ENCODE results near the gene MAP4. TPM values are rescaled to one million over a fixed set of nuclear protein-coding genes. Genes with fewer than 3 reads are reported as not detected.

Gene MAP4
- total and polyA plus RNA-seq, 2 donors (not counting 3 experiments of a cell fraction or from before 2014, with no cell fraction given) = 121 to 290 TPM

DNA sequence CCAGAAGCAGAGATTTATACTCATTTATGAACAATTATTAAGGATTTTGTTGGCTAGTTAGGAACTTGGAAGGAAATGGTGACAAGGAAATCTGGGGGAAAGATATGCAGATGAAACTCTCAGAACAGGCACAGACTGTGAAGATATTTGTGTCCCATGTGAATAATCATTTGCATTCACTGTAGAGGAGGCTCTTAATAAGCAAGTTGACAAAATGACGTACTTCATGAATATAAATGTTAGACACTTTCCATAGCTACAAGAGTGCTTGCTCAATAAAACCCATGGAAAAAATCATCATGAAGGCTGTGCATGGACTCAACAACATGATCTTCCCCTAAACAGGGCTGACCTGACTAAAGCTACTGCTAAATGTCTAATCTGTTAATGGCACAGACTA lies 59.7 kb downstream of the MAP4 start:
- peaks cover 2% of the 10 kb centered on the region for H4K20me1 ChIP-seq (replicated peaks; ENCODE audit: control insufficient read depth, extremely low read depth, insufficient read depth, low read length)
- CTCF ChIA-PET = no interaction called here

More for the DNA sequence above, 59.7 kb downstream of the MAP4 start:
- BruUV-seq (replicated peaks) = no TSS peak
- no peak overlapping the region for H3K4me2 ChIP-seq (ENCODE audit: insufficient read depth, low read length)
- no peaks in the 10 kb centered on the region for H3K9me1 ChIP-seq (replicated peaks; ENCODE audit: control insufficient read depth, extremely low read depth, insufficient read depth, low read length)
- H3K4me3 ChIP-seq (replicated peaks in 1 of 3; ENCODE audit: insufficient read depth in 1 of 3, low read depth in 1 of 3, low read length in 3 of 3) = no peak overlapping the region
- H2AFZ ChIP-seq (ENCODE audit: low read depth, low read length) = no peak overlapping the region
- dilution Hi-C loops (cut with MboI; ENCODE audit: extremely low pct_ligation_motif_present, low sequenced_read_pairs) (no loop called here), intact Hi-C loops (cut with micrococcal nuclease) (no loop called here)
- POLR2A ChIA-PET = no interaction called here
- DNase-seq (ENCODE audit: low read depth, low spot score) = no peak
- H3K79me2 ChIP-seq (ENCODE audit: control insufficient read depth, insufficient read depth, low read length) = peaks cover 40% of the 10 kb centered on the region
- no peak overlapping the region for H3K27ac ChIP-seq (ENCODE audit: insufficient read depth, low read depth, low read length)
- TF ChIP-seq MAX (IDR thresholded peaks at IDR 0.05; ENCODE audit: insufficient read depth, insufficient read length) = no peak
- no peak for TF ChIP-seq MYC (IDR thresholded peaks at IDR 0.05; ENCODE audit: low read depth, low read length)
- TF ChIP-seq POLR2A (IDR thresholded peaks at IDR 0.05; ENCODE audit: low read depth, low read length) = no peak
- TF ChIP-seq GATA2 (IDR thresholded peaks at IDR 0.05; ENCODE audit: insufficient read depth, insufficient read length, low read depth, low read length) = no peak
- TF ChIP-seq, protein P1, sequence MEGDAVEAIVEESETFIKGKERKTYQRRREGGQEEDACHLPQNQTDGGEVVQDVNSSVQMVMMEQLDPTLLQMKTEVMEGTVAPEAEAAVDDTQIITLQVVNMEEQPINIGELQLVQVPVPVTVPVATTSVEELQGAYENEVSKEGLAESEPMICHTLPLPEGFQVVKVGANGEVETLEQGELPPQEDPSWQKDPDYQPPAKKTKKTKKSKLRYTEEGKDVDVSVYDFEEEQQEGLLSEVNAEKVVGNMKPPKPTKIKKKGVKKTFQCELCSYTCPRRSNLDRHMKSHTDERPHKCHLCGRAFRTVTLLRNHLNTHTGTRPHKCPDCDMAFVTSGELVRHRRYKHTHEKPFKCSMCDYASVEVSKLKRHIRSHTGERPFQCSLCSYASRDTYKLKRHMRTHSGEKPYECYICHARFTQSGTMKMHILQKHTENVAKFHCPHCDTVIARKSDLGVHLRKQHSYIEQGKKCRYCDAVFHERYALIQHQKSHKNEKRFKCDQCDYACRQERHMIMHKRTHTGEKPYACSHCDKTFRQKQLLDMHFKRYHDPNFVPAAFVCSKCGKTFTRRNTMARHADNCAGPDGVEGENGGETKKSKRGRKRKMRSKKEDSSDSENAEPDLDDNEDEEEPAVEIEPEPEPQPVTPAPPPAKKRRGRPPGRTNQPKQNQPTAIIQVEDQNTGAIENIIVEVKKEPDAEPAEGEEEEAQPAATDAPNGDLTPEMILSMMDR (IDR thresholded peaks at IDR 0.05; ENCODE audit: extremely low read depth in 1 of 2, insufficient read depth in 1 of 2, low read depth in 1 of 2, low read length in 2 of 2) = no peak
- no peak for TF ChIP-seq FOS (IDR thresholded peaks at IDR 0.05; ENCODE audit: borderline replicate concordance, insufficient read depth, low read length)
- no peak for TF ChIP-seq POLR2AphosphoS5 (IDR thresholded peaks at IDR 0.05; ENCODE audit: insufficient read depth, low read depth, low read length)
- no peak for TF ChIP-seq JUN (IDR thresholded peaks at IDR 0.05; ENCODE audit: borderline replicate concordance, insufficient read depth, insufficient read length, low read depth)
- TF ChIP-seq EZH2 (IDR thresholded peaks at IDR 0.05; ENCODE audit: borderline replicate concordance, low read depth, low read length, severe bottlenecking) = no peak
- no peak overlapping the region for H3K9ac ChIP-seq (replicated peaks; ENCODE audit: extremely low read depth, insufficient read depth, low read length)
- FAIRE-seq = no peak
- no peaks in the 10 kb centered on the region for H3K36me3 ChIP-seq (ENCODE audit: control insufficient read depth in 2 of 2, extremely low read depth in 1 of 2, insufficient read depth in 2 of 2, low read length in 2 of 2)
- H3K4me1 ChIP-seq (ENCODE audit: control insufficient read depth, extremely low read depth, insufficient read depth, low read length) = no peaks in the 10 kb centered on the region
- no peaks in the 10 kb centered on the region for H3K9me3 ChIP-seq (replicated peaks; ENCODE audit: control insufficient read depth, insufficient read depth, low read length)
- H3K27me3 ChIP-seq (ENCODE audit: control insufficient read depth in 2 of 2, insufficient read depth in 2 of 2, low read length in 2 of 2) = no peaks in the 10 kb centered on the region

Measured in endothelial cell of umbilical vein (primary cell).